ENCODE measurements around the gene ALLC.

GRCh38 chr2:3675687-3676086, 17.7 kb downstream of the ALLC start:
- TF ChIP-seq POLR2A (IDR thresholded peaks at IDR 0.05; ENCODE audit: extremely low read depth, insufficient read length) (no peak), CTCF (IDR thresholded peaks at IDR 0.05; ENCODE audit: low read depth, low read length) (no peak), MAX (IDR thresholded peaks at IDR 0.05; ENCODE audit: low read depth, low read length) (no peak), MYC (IDR thresholded peaks at IDR 0.05; ENCODE audit: low read depth, low read length) (no peak)
